HG03280 (cell line): ENCODE data around the gene CNFN.

Source experiments
- ATAC-seq: cut with Tn5 transposase; IDR thresholded peaks from one replicate; pipeline ENCODE4 v1.9.1; 2021; ENCODE audit warnings: mild to moderate bottlenecking, moderate library complexity; ENCODE audit not compliant: unreplicated experiment

The CNFN gene

DNA sequence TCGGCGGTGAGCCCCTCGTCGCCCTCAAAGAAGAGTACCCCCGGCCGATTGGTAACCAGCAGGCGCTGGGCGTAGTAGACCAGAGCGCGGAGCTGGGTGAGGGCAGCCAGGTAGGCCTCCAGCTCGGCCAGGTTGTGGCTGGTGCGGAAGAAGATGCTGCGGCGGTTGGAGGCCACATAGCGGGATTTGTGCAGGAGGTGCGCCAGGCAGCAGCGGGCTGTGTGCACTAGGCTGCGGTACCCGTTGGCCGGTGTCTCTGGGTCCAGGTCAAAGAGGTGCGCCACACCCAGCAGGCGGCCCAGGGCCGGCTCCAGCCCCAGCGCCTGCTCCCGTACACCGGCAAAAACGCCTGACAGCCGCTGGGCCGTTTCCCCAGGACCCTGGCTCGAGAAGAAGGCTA is 20.3 kb upstream of the CNFN start:
- no peak for ATAC-seq

DNA sequence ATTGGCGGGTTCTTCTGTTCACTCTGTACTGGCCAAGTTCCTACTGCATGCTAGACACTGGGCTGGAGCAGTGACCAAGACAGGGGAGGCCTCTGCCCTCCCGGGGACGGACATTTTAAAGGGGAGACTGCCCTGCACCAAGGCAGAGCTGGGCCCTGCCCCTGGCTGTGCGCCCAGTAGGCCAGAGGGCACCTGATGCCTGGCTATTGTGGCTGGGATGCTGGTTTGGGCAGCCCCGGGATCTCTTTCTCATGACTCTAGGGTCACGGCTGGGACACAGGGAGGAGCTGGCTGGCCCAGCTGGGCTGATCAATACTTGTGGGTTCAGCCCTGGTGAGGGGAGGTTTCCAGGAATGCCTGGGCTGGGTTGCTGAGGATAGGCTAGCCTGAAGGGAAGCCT is 19.4 kb upstream of the CNFN start:
- no peak for ATAC-seq

DNA sequence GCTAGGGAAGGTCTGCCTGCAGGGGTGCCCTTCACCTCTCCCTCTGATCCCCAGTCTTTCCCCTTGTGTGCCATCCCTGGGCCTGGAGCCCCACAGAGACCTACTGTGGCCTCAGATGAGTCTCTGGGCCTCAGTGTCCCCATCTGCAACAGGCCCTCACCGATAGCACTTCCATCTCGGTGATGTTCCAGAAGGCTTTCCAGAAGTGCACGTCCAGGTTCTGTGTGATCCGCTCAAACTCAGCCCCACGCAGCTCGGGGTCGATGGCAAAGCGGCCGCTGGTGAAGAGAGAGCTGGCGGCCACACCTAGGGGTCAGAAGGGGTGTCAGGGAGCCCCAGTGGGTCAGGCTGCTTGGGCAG is 17.7 kb upstream of the CNFN start:
- no peak for ATAC-seq

DNA sequence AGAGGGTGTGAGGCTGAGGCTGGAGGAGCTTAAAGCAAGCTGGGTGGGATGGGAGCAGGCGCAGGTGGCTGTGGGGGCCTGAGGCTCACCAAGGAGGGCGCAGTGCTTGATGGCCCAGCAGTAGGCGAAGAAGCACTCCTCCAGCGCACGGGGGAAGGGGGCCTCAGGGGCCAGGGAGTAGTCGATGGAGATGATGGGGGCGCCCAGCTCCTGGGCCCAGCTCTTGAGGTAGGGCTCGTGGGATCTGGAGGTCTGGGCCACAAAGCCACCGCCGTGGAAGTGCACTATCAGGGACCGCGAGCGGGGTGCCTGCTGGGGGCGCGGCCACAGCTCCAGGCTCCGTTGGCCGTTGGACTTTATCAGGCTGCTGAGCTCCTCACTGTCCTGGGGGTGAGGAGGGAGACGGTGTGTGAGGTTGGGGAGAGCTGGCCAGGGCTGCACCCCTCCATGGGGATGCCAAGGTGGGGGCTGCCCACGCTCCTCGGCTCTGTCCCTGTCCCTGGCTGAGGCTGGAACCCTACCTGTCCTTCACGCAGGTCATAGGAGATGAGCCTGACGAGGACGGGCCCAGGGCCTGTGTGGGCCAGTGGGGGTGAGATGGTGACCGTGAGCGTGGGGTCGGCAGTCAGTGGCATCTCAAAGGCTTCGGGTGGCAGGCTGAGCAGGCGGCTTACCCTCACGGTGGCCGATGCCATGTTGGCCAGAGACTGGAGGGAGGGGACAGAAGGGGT is 17.2 kb upstream of the CNFN start:
- no peak for ATAC-seq

DNA sequence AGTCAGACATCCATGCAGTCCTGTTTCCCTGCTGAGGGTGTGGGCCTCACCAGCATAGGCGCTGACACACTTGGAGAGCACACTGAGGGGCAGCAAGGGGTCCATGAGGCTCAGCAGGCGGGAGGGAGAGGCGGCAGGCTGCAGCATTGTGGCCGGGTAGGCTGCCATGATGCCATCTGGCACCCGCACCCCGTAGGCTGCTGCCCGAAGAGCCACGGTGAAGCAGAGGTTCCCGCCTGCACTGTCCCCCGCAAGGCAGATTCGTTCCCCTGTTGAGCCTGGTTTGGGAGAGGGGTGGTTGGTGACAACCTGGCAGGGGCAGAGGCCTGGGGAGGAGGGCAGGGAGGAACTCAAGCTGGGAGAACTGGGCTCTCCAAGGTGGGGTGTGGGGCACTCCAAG is 16.0 kb upstream of the CNFN start:
- no peak for ATAC-seq

DNA sequence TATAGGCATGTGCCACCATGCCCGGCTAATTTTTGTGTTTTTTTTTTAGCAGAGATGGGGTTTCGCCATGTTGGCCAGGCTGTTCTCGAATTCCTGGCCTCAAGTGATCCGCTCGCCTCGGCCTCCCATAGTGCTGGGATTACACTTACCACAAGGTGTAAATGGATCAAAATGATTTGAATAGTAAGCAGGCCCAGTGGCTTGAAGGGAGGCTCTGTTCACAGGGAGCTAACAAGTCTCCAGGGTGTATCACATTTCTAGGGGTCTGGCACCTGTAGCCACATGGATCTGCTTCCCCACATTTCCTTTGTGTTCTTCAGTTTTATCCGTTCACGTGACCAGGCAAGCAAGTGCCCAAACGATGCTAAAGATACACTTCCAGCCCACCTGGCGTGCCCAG is 13.5 kb upstream of the CNFN start:
- no peak for ATAC-seq

DNA sequence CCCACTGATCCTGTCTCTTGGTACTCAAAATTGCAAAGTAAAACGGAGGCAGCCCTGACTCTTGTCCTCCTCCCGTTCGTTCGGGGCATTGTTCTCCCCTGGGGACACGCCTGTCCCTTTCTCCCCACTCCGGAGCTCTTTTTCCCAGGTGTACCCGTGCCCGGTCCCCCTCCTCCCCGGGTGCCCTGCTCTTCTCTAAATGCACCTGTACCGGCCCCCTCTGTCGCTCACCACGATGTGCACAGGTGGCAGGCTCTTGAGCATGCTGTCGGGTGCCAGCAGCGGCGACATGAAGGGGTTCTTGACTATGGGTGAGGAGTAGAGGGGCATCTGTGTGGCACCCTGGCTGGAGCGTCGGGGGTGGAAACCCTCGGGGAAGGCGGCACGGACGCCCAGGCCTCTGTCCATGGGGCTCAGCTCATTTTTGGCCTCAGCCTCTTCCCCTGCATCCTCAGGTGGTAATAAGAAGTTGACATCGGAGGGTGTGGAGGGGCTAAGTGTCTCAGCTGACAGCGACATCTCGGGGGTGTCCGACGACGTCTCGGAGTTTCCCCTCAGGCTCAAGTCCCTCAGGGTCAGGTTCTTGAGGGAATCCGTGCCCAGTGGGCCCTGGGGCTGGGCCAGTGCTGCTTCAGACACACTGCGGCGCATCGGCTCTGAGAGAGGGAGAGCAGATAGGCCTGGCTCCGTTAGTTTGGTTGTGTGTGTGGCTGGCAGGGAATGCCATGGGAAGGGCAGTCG is 12.4 kb upstream of the CNFN start:
- no peak for ATAC-seq

DNA sequence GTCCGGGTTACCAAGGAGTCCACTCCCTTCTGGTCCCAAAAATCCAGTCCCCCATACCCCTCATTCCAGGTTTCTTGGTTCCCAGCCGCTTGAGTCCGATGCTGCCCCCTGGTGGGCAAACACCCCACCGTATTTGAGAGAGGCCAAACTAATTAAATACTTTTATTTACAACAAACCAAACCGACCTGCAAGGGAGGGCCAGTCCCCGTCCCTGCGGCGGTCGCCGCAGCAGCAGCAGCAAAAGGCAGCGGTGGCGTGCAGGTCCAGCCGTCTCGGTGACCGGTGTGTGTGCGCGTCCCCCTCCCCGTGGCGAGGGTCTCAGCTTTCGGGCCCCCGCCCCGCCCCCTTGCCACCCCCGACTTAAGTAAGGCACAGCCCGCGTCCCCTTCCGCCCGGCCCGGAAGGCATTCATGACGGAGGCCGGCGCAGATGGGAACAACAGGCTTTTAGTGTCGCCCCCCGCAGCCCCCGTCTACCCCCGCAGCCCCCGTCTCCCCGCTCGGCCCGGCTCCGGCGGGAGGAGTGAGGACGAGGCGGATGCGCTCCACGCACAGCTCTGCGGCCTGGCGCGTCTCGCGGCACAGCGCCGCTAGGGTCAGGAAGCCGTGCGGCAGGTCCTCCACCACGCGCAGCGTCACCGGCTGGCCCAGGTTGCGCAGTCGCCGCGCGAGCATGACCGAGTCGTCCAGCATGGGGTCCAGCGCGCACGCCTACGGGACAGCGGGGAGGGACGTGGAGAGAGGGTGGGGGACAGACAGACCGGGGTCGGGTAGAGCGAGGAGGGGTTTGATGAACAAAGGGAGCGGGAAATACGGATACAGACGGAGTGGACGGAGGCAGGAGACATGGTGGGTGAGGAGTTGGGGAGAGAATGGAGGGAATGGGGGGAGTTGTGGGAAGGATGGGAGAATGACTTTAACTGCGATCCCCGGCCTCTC is 11.5 kb upstream of the CNFN start:
- no peak for ATAC-seq

DNA sequence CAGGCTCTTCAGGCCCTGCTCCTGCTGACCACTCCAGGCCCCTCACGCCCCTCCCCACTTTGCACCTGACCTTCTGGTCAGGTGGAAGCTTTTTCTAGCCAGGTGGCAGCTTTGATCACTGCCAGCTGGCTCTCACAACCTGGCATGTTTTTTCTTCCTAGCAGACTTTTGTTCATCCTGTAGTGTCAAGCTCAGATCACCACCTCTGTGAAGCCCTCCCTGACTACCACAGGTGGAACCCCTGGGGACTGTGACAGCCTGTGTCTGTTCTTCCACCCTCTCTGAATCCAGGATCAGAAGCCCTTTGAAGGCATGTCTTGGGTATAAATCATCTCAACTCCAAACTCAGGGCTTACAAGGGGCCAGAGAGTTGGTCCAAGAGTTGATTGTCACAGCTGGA is 10.3 kb upstream of the CNFN start:
- no peak for ATAC-seq

DNA sequence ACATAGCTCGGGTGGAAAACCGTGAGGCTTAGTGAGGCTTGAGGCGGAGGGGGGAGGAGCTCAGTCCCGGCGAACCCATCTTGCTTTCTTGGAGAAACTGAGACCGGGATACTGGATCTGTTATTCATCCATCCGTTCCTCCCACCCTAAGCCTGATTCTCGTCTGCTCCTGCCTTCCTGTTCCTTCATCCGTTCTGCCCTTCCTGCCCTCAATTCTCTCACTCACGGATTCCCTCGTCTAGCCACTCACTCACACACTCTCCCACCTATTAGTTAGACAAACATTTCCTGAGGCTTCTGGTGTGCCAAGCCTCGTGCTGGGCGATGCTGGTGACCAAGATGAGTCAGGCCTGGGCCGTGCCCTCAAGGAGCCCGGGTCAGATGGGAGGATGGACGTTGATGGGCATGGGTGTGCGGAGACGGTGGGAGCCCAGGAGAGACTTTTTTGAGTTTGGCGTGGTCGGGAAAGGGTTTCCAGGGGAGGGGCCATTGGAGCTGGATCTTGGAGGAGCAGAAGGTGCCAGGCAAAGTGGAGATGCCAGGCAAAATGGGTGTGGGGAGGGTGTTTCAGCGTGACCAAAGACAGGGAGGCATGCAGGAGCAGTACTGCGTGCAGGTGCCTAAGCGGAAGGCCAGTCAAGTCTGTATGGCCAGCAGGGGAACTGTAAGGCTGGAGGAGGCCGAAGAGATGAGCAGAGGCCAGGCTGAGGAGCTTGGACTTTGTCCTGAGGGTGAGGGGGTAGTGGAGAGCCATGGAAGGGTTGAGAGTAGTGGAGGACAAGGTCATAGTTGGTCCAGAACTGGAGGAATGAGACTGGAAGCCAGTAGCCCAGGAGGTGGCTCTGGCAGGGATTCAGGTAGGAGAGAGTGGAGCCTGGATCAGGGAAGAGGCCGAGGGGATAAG is 7.4 kb upstream of the CNFN start:
- no peak for ATAC-seq

DNA sequence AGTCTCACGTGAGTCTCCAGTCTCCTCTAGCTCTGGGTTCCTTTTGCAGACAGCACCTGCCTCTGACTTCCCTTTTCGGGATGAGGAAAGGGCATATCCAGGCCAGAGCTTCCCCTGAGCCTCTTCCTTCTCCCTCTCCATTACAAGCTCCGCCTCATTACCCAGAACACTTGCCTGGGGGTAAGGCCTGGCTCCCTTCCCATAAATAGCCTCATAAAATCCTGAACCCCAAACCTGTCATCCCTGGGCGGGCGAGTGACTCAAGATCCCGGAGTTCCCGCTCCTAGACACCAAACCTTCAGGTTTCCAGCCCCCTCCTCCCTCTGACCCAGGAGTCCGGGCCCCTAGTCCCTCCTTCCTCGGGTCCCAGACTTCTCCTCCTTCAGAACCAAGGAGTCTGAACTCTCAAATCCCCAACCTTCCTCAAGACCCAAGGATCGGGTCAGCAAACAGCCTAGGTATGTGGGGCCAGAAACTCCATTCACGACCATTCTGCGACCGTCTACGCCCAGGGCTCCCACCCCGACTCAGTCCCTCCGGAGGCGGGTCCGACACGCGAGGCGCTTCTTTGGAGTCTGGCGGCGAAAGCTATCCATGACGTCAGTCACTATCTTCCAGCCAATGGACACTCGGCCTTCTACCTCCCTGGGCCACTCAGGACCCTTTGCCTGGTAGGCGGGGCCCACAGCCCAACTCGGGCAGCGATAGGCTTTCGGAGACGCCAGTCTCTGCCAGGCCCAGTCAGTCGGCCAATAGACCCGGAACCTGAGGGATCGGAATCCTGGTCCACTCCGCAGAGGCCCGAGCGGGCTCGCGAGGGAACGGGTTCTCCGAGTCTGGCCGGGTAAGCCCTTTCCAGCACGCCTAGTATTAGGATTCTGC is 6.5 kb upstream of the CNFN start:
- ATAC-seq: peak; percentile 98

DNA sequence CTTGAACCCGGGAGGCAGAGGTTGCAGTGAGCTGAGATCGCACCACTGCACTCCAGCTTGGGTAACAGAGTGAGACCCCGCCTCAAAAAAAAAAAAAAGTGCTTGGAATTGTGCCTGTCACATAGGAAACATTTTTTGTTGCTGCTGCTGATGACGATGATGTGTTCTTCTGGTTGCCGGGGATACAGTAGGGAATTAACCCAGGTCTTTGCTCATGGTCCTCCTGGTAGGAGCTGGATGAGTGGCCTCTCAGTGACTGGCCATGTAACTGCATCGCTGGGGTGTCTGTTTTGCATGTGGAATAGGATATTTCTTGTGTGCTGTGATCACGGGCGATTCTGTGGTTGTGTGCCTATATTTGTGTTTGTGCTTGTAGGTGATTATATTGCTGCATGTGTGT is 4.7 kb upstream of the CNFN start:
- no peak for ATAC-seq

DNA sequence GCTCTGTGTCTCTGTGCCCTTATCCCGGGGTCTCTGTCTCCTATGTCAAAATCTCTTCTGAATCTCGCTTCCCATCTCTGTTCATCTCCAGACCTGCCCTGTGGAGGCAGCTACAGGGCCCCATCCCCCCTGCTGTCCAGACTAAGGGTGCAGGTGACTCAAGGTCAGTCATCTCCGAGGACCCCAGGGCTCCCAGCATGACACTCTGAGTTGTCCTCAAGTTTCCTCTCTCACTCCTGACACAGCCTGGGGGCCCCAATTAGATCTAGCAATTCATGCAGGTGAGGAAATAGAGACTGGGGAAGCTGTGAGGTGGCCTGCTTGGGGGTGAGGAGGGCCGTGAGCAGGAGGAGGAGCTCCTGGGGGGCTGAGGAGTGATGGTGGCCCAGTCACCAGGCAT is 2.1 kb upstream of the CNFN start:
- no peak for ATAC-seq

DNA sequence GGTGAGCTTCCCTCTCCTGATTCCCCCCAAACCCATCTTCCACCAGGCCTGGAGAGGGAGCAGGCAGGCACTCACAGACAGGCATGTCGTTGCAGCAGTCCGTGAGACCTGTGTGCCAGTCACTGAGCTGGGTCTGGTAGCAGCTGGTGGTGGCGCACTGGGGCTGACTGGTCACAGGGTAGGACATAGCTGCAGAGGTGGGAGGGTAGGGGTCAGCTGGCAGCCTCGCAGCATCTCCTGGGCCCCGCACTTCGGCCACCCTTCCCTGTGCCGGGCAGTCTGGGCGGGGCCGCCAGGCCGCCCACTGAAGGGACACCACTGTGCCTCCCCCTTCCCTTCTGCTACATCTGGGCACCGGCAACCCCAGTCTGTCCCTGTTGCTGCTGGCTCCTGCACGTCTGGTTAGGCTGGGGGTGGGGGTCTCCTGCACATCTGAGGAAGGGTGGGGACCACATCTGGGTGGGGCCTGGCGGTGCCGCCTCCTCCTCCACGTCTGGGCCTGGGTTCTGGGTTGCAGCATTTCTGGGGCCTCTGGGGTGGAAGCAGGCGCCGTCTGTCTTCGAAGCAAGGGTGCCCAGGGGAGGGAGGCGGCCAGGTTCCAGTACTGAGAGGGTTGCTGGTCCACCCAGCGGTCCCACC is 1.1 kb downstream of the CNFN start:
- no peak for ATAC-seq

DNA sequence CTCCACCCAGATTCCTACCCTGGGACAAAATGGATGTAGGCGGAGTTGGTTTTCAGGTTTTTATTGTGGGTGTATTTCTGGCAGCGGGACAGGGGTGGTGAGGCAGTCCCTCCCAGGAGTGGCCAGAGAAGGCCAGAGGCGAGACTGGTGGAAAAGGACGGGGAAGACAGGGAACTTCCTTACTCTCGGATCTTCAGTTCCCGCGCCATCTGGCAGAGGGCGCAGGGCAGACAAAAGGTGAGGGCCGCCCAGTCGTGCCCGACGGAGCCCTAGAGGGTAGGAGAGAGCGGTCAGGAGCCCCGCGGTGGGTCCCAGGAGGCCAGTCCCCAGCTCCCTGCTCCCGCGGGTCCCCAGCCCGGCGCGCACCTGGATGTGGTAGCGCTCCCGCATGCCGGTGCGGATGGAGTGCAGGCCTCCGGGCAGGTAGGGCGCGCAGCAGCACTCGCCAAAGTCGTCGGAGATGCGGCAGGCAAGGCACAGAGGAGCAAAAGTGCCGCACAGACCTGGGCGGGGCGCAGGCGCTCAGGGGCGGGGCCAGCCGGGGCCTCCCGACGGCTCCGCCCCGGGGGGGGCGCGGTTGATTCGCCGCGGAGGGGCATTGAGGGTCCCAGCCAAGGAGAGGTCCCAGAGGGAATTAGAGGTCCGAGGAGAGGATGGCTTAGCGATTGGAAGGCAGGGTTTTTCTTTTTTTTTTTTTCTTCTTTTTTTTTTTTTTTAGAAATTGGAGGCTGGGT is 3.0 kb downstream of the CNFN start:
- ATAC-seq: peak; percentile 63

DNA sequence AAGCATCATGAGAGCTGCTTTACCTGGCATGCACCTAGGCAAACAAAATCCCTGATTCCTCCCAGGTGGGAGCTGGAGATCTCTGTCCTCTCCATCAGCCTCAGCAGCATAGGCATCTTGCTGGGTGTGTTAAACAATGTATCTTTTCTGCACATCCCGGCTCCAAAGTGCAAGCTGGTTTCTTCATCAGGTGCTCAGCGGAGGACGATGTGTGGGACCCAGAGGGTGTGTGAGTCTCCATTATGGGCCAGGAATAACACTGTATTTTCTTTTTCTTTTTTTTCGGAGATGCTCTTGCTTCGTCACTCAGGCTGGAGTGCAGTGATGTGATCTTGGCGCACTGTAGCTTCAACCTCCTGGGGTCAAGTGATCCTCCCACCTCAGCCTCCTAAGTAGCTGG is 9.9 kb downstream of the CNFN start:
- no peak for ATAC-seq

DNA sequence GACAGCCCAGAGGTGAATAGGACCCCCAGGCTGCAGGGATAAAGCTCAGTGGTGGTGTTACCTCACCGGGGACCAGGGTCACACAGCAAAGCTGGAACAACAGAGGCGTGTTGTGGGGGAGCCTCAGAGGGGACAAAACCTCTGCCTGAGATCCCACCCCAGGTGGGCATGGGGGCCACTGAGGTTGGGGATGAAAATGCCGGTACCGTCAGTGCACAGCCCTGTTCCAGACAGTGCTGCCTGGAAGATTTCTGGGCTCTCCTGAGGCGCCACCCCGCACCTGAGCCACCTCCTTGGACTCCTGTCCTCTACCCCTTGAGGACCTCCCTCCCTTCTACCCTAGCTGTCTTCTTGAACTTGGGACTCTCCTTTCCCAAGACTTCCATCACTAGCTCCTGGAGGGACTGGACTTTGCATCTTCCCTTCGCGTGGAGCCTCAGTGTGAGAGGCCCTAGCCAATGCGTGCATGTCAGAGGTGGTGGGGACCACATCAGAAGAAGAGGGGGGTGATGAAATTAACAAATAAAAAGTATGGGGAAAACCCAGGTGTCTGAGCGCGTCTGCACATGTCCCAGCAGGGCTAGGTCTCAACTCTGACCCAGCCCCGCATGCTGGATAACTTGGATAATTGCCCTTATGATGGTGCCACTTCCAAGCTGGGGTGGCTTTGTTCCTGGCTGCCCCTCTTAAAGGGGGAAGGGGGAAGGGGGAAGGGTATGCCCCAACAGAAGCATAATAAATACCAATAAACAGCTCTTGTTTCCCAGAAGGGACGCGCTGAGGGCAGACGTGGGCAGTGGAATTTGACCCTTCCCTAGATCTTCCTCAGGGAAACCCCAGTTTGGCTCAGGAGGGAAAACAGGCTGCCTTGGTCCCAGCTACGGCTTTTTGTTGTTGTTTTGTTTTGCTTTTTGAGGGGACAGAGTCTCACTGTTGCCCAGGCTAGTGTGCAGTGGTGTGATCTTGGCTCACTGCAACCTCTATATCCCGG is 11.6 kb downstream of the CNFN start:
- no peak for ATAC-seq
